Fibroblast of skin of scalp (primary cell): ENCODE measurements around the gene FGF2.
"Not testable (repeated sequence)": the region's sequence is repeated elsewhere in the genome, so short reads cannot be mapped to it uniquely, and the experiment has no call there.

Source experiments
- DNase-seq: peaks from one replicate; pipeline ENCODE4 v3.0.0-alpha.2; 2013

The FGF2 gene

GRCh38 chr4:122814426-122814825, 12.2 kb upstream of the FGF2 start:
- DNase-seq, result no peak

GRCh38 chr4:122815248-122815647, 11.4 kb upstream of the FGF2 start:
- no peak for DNase-seq

GRCh38 chr4:122816476-122816875, 10.2 kb upstream of the FGF2 start:
- DNase-seq, result peak; percentile 69

- DNase-seq, result peak; percentile 73
Observed at GRCh38 chr4:122819708-122820449, 6.8 kb upstream of the FGF2 start.

- DNase-seq, result no peak
Observed at GRCh38 chr4:122821092-122821491, 5.5 kb upstream of the FGF2 start.

GRCh38 chr4:122822466-122822865, 4.2 kb upstream of the FGF2 start:
- no peak for DNase-seq

- no peak for DNase-seq
Observed at GRCh38 chr4:122823476-122823875, 3.2 kb upstream of the FGF2 start.

GRCh38 chr4:122824616-122825015, 2.0 kb upstream of the FGF2 start:
- no peak for DNase-seq

GRCh38 chr4:122826079-122826527, 528 bp upstream of the FGF2 start:
- DNase-seq, result no peak

- peak; percentile 52 for DNase-seq
Observed at GRCh38 chr4:122827258-122827878, 737 bp downstream of the FGF2 start.

GRCh38 chr4:122827879-122828601, 1.4 kb downstream of the FGF2 start:
- DNase-seq, result peak; percentile 71

GRCh38 chr4:122830426-122831095, 3.9 kb downstream of the FGF2 start:
- DNase-seq, result peak; percentile 62

GRCh38 chr4:122831515-122832196, 5.0 kb downstream of the FGF2 start:
- DNase-seq, result no peak

GRCh38 chr4:122832732-122833131, 6.1 kb downstream of the FGF2 start:
- no peak for DNase-seq

- no peak for DNase-seq
Observed at GRCh38 chr4:122833999-122834398, 7.4 kb downstream of the FGF2 start.

GRCh38 chr4:122836941-122837340, 10.3 kb downstream of the FGF2 start:
- DNase-seq, result peak; percentile 37

GRCh38 chr4:122838034-122838433, 11.4 kb downstream of the FGF2 start:
- no peak for DNase-seq

- no peak for DNase-seq
Observed at GRCh38 chr4:122842392-122842791, 15.8 kb downstream of the FGF2 start.

GRCh38 chr4:122842984-122843531, 16.4 kb downstream of the FGF2 start:
- DNase-seq, result no peak

- DNase-seq, result not testable (repeated sequence)
Observed at GRCh38 chr4:122844391-122844790, 17.8 kb downstream of the FGF2 start.

- no peak for DNase-seq
Observed at GRCh38 chr4:122845066-122845465, 18.4 kb downstream of the FGF2 start.

- DNase-seq, result no peak
Observed at GRCh38 chr4:122845760-122846159, 19.1 kb downstream of the FGF2 start.
